IMR-90 (cell line): Measurements from ENCODE around the gene CFAP97D1. TPM values are rescaled to one million over a fixed set of nuclear protein-coding genes. Genes with fewer than 3 reads are reported as not detected.

ENCODE experiments used
- ATAC-seq: fragments of 200-7000 bp; cut with Tn5 transposase; 2 replicates; pipeline ENCODE4 v1.9.1; 2020; ENCODE audit warnings: low read depth, mild to moderate bottlenecking, moderate library complexity
- BruUV-seq: library from RNA; stranded (reverse); fragments of 400-500 nt; replicated peaks from 2 replicates; lab custom pipeline; 2021; lab: Mats Ljungman, UMichigan
- CTCF ChIA-PET: fragments of 300-600 bp; formaldehyde crosslinking; extraction: SDS; loops from one replicate; lab custom pipeline; 2021; ENCODE audit warnings: antibody characterized with exemption; lab: Yijun Ruan, JAX
- POLR2A ChIA-PET: fragments of 300-600 bp; sonication (Branson Sonifier 250); formaldehyde crosslinking; loops from one replicate; lab custom pipeline; 2022; ENCODE audit warnings: antibody characterized with exemption; ENCODE audit not compliant: unreplicated experiment; lab: Charles Lee
- DNase-seq: peaks from one replicate; pipeline ENCODE4 v3.0.0; 2013
- H2AFZ ChIP-seq: replicated peaks from 2 replicates; pipeline ENCODE3; 2013; ENCODE audit warnings: low read length, mild to moderate bottlenecking; ENCODE audit not compliant: poor library complexity
- H2AK5ac ChIP-seq: 2 replicates; pipeline ENCODE4 v1.6.1; 2013; ENCODE audit warnings: low read depth, low read length, inconsistent platforms
- H2AK9ac ChIP-seq: replicated peaks from 2 replicates; pipeline ENCODE3; 2013; ENCODE audit warnings: mild to moderate bottlenecking, low read depth, low read length, moderate library complexity; ENCODE audit not compliant: poor library complexity
- H2BK120ac ChIP-seq: 2 replicates; pipeline ENCODE4 v1.6.1; 2013; ENCODE audit warnings: low read depth, low read length, inconsistent platforms
- H2BK15ac ChIP-seq: 3 replicates; pipeline ENCODE4 v1.6.1; 2013; ENCODE audit warnings: low read depth, low read length, inconsistent platforms
- H2BK20ac ChIP-seq: 2 replicates; pipeline ENCODE4 v1.6.1; 2013; ENCODE audit warnings: low read depth, mild to moderate bottlenecking, inconsistent platforms, low read length, moderate library complexity
- H2BK5ac ChIP-seq: 2 replicates; pipeline ENCODE4 v1.6.1; 2013; ENCODE audit warnings: mild to moderate bottlenecking, low read depth, low read length, inconsistent platforms; ENCODE audit not compliant: poor library complexity, severe bottlenecking
- H3K14ac ChIP-seq: replicated peaks from 2 replicates; pipeline ENCODE4 v1.6.1; 2013; ENCODE audit warnings: low read depth, low read length, inconsistent platforms
- H3K18ac ChIP-seq: 2 replicates; pipeline ENCODE4 v1.6.1; 2013; ENCODE audit warnings: low read depth, low read length, control low read depth
- H3K23ac ChIP-seq: 2 replicates; pipeline ENCODE4 v1.6.1; 2013; ENCODE audit warnings: low read depth, low read length, inconsistent platforms
- H3K27ac ChIP-seq: 2 replicates; pipeline ENCODE4 v1.5.1; 2013; ENCODE audit warnings: mild to moderate bottlenecking, control low read depth, low read length; ENCODE audit not compliant: insufficient read depth
- H3K27me3 ChIP-seq: 2 replicates; pipeline ENCODE4 v1.6.1; 2013; ENCODE audit warnings: low read length; ENCODE audit not compliant: control insufficient read depth, insufficient read depth
- H3K36me3 ChIP-seq: 2 replicates; pipeline ENCODE4 v1.6.1; 2013; ENCODE audit warnings: low read length, mixed read lengths; ENCODE audit not compliant: control insufficient read depth, insufficient read depth
- H3K4ac ChIP-seq: 2 replicates; pipeline ENCODE4 v1.6.1; 2013; ENCODE audit warnings: low read depth, low read length, inconsistent platforms
- H3K4me1 ChIP-seq: 2 replicates; pipeline ENCODE4 v1.6.1; 2013; ENCODE audit warnings: low read length, mixed read lengths; ENCODE audit not compliant: control insufficient read depth, insufficient read depth
- H3K4me2 ChIP-seq: 2 replicates; pipeline ENCODE4 v1.6.1; 2013; ENCODE audit warnings: low read depth, mild to moderate bottlenecking, control low read depth, low read length, moderate library complexity
- H3K4me3 ChIP-seq: 2 replicates; pipeline ENCODE4 v1.5.1; 2013; ENCODE audit warnings: low read depth, mild to moderate bottlenecking, control low read depth, low read length, moderate library complexity; ENCODE audit not compliant: insufficient read depth
- H3K56ac ChIP-seq: 2 replicates; pipeline ENCODE4 v1.6.1; 2013; ENCODE audit warnings: low read length, inconsistent platforms; ENCODE audit not compliant: insufficient read depth; ENCODE audit errors: extremely low read depth
- H3K79me1 ChIP-seq, 2 experiments: 2 replicates each; pipeline ENCODE4 v1.6.1; 2013; ENCODE audit warnings: low read length in 2 of 2, inconsistent platforms in 1 of 2, low read depth in 1 of 2
- H3K9ac ChIP-seq: 2 replicates; pipeline ENCODE4 v1.6.1; 2013; ENCODE audit warnings: low read depth, low read length, control low read depth
- H3K9me1 ChIP-seq: 2 replicates; pipeline ENCODE4 v1.6.1; 2013; ENCODE audit warnings: low read length, inconsistent platforms; ENCODE audit not compliant: insufficient read depth
- H3K9me3 ChIP-seq: 2 replicates; pipeline ENCODE4 v1.6.1; 2013; ENCODE audit warnings: low read length; ENCODE audit not compliant: control insufficient read depth, insufficient read depth
- H4K20me1 ChIP-seq: 2 replicates; pipeline ENCODE4 v1.6.1; 2013; ENCODE audit warnings: low read length, inconsistent platforms; ENCODE audit not compliant: insufficient read depth
- H4K5ac ChIP-seq: 2 replicates; pipeline ENCODE4 v1.6.1; 2013; ENCODE audit warnings: mild to moderate bottlenecking, low read depth, low read length, control low read depth
- H4K8ac ChIP-seq, 2 experiments: 2 replicates each; pipeline ENCODE4 v1.6.1; 2013; ENCODE audit warnings: low read depth in 2 of 2, low read length in 2 of 2, control low read depth in 1 of 2, inconsistent platforms in 1 of 2
- H4K91ac ChIP-seq: 2 replicates; pipeline ENCODE4 v1.6.1; 2013; ENCODE audit warnings: low read depth, low read length, inconsistent platforms; ENCODE audit not compliant: insufficient read depth
- CHD1 ChIP-seq: IDR thresholded peaks from 2 replicates; pipeline ENCODE4 v1.6.1; 2012; ENCODE audit warnings: low read depth, low read length, improper control_type of control experiment
- CTCF ChIP-seq: conservative IDR thresholded peaks from 2 replicates; pipeline ENCODE4 v1.5.1; 2012; ENCODE audit warnings: mild to moderate bottlenecking, low read depth, low read length, improper control_type of control experiment
- ELK1 ChIP-seq: fragments of 150-350 bp; IDR thresholded peaks from 2 replicates; pipeline ENCODE4 v1.6.1; 2016; ENCODE audit warnings: low read depth, mild to moderate bottlenecking, low read length, moderate library complexity, borderline replicate concordance
- FOS ChIP-seq: fragments of 150-350 bp; IDR thresholded peaks from 2 replicates; pipeline ENCODE4 v1.6.1; 2016; ENCODE audit warnings: low read depth, low read length
- MAZ ChIP-seq: IDR thresholded peaks from 2 replicates; pipeline ENCODE4 v1.6.1; 2012; ENCODE audit warnings: low read depth, mild to moderate bottlenecking, low read length, improper control_type of control experiment, moderate library complexity, borderline replicate concordance
- MXI1 ChIP-seq: IDR thresholded peaks from 2 replicates; pipeline ENCODE4 v1.6.1; 2012; ENCODE audit warnings: low read depth, mild to moderate bottlenecking, low read length, moderate library complexity, borderline replicate concordance
- RAD21 ChIP-seq: IDR thresholded peaks from 2 replicates; pipeline ENCODE4 v1.6.1; 2012; ENCODE audit warnings: low read length, improper control_type of control experiment
- RCOR1 ChIP-seq: IDR thresholded peaks from 2 replicates; pipeline ENCODE4 v1.6.1; 2012; ENCODE audit warnings: mild to moderate bottlenecking, low read length, improper control_type of control experiment; ENCODE audit not compliant: insufficient replicate concordance
- RFX5 ChIP-seq: IDR thresholded peaks from 2 replicates; pipeline ENCODE4 v1.8.0; 2012; ENCODE audit warnings: low read depth, mild to moderate bottlenecking, low read length, moderate library complexity
- SMC3 ChIP-seq: fragments of 150-350 bp; IDR thresholded peaks from 2 replicates; pipeline ENCODE4 v1.6.1; 2016; ENCODE audit warnings: low read depth, mild to moderate bottlenecking, antibody characterized with exemption, low read length, moderate library complexity
- WGBS, 2 experiments: methylation state at CpG; one replicate each; pipeline versions ENCODE4 v1.1.5 to v1.1.7; 2013; ENCODE audit warnings: missing lambda C conversion rate in 2 of 2; ENCODE audit not compliant: insufficient read length in 1 of 2; ENCODE audit errors: extremely low coverage in 2 of 2; 5-methylcytosine and 5-hydroxymethylcytosine counted together
- dilution Hi-C: fragments of 300-500 bp; cut with HindIII; formaldehyde crosslinking; loops from one replicate; pipeline ENCODE4 v1.14.3; 2018; ENCODE audit warnings: low sequenced_read_pairs; ENCODE audit not compliant: unreplicated experiment
- in situ Hi-C: fragments of 300-500 bp; cut with MboI; formaldehyde crosslinking; loops from 3 replicates; pipeline ENCODE4 v1.14.3; 2019; ENCODE audit warnings: low sequenced_read_pairs, inconsistent platforms, mixed read lengths
- intact Hi-C: fragments of 100-400 bp; cut with micrococcal nuclease; formaldehyde crosslinking; loops from 2 replicates; pipeline ENCODE4 v1.10.0; 2022
- polyA plus RNA-seq, 3 experiments: library from polyadenylated mRNA; depleted of rRNA; stranded (reverse); fragments of >200 nt; gene quantifications; 2 replicates each; pipeline ENCODE4 v1.2.3, GENCODE V29; 2012; ENCODE audit warnings: low replicate concordance in 1 of 3
- total RNA-seq: library from RNA; depleted of rRNA; stranded (reverse); fragments of >200 nt; gene quantifications from 2 replicates; pipeline ENCODE4 v1.2.3, GENCODE V29; 2012

The CFAP97D1 gene
- total and polyA plus RNA-seq, 2 of the 4 experiments (the other 2 are of a cell fraction) = under 0.01 TPM; not detected in 1

GRCh38 chr17:43829738-43830137 is 49.5 kb downstream of the CFAP97D1 start:
- Histone ChIP-seq H3K9me3 (no peaks in the 10 kb centered on the region), H3K4me3 (no peak overlapping the region), H2BK5ac (no peak overlapping the region), H3K9me1 (peaks cover 11% of the 10 kb centered on the region; the same call in 1 of the 2 replicates), H3K9ac (no peak overlapping the region), H3K18ac (no peak overlapping the region), H4K5ac (no peak overlapping the region), H3K36me3 (peaks cover 31% of the 10 kb centered on the region), H2BK120ac (no peak overlapping the region), H3K4me2 (no peak overlapping the region), H3K56ac (no peak overlapping the region), H3K23ac (no peak overlapping the region), H3K79me1 (peaks cover 11 to 46% of the 10 kb centered on the region in 2 experiments), H3K27ac (no peak overlapping the region), H4K20me1 (0 out of 2 replicates have a peak, but pooled peaks cover 6% of the 10 kb centered on the region), H3K14ac (no peak overlapping the region), H2BK20ac (no peak overlapping the region), H2BK15ac (no peak overlapping the region), H3K4ac (no peak overlapping the region), H3K4me1 (peaks cover 5% of the 10 kb centered on the region), H4K8ac (no peak overlapping the region), H2AFZ (no peak overlapping the region), H2AK9ac (no peak overlapping the region), H4K91ac (no peak overlapping the region), H2AK5ac (no peak overlapping the region), H3K27me3 (no peaks in the 10 kb centered on the region)
- dilution Hi-C loops (no loop called here), in situ Hi-C loops (no loop called here), intact Hi-C loops (no loop called here)
- 97% methylated on average over 5 of the region's 14 CpGs; no CpG with 5 or more reads in 1 of the 2 experiments for WGBS, 2 experiments
- ATAC-seq (no peak), DNase-seq (no peak)
- no TSS peak for BruUV-seq
- ChIA-PET POLR2A (no interaction called here), CTCF (no interaction called here)
- no peak for TF ChIP-seq RFX5
- TF ChIP-seq CTCF = no peak
- no peak for TF ChIP-seq FOS
- TF ChIP-seq RAD21 = no peak
- no peak for TF ChIP-seq CHD1
- no peak for TF ChIP-seq MAZ
- no peak for TF ChIP-seq RCOR1
- no peak for TF ChIP-seq SMC3
- no peak for TF ChIP-seq ELK1
- TF ChIP-seq MXI1 = no peak
